T-helper 9 cell (primary cell): ENCODE results near the gene C17orf58.
"Not testable (repeated sequence)": the region's sequence is repeated elsewhere in the genome, so short reads cannot be mapped to it uniquely, and the experiment has no call there.

Experiments
- DNase-seq: peaks from one replicate; pipeline ENCODE4 v3.0.0-alpha.2; 2020

The C17orf58 gene

GRCh38 chr17:67999291-67999911 lies 3.1 kb upstream of the C17orf58 start:
- no peak for DNase-seq

- no peak for DNase-seq
Observed at GRCh38 chr17:67998466-67998865, 2.2 kb upstream of the C17orf58 start.

- DNase-seq, result no peak
Observed at GRCh38 chr17:67995570-67996263, 552 bp downstream of the C17orf58 start.

DNA sequence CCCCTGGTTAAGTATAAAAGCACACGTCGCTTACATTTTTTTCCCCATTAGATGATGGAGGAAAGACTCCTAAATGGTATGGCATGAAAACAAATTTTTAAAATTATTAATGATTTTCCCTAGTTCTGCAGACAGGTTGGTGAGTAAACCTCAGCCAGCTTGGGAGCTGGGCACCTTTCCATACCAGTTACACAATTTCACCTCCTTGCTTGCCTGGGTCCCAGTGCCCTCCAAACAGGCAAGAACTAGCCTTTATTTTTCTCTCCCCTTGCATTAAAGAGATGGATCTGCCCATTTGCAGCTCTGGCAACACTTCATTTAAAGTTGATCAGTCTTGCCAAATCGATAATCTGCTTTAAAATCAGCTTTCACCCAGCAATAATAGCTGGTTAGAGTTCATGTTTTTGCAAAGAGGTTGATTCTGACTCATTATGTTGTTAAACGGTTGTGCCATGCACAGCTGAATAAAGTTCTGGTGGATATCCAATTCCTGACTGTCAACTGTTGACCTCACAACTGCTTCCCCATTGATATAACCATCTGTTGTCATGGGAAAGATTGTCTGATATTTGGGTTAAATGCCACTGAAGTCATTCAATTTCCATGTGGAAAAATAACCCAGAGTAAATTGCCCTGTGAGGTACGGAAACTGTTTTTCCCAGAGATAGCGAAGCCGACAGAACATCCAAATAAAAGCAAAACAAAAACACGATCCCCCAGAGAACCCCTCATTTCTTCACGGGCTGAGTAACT lies 1.3 kb downstream of the C17orf58 start:
- no peak for DNase-seq

DNA sequence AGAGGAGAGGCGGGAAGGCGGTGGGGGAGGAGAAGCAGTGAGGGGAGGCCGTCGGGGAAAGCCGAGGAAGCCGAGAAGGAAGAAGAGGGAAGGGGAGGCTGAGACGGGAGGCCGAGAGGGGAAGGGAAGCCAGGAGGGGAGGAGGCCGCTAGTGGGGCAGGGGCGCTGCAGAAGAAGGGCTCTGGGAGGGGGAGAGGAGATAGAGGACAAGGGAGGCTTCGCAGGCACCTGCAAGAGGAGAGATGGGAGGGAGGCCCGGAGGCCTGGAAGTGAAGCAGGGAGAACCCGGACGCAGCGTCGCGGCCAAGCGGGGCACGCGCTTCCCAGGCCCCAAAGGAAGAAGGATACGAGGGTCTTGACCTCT lies 2.3 kb downstream of the C17orf58 start:
- DNase-seq, result no peak

- peak; percentile 57 for DNase-seq
Observed at GRCh38 chr17:67993153-67993997, 2.9 kb downstream of the C17orf58 start.

- DNase-seq, result no peak
Observed at GRCh38 chr17:67992548-67993152, 3.6 kb downstream of the C17orf58 start.

GRCh38 chr17:67990909-67991308 lies 5.4 kb downstream of the C17orf58 start:
- DNase-seq, result no peak

- DNase-seq, result no peak
Observed at GRCh38 chr17:67983383-67983688, 12.9 kb downstream of the C17orf58 start.

- no peak for DNase-seq
Observed at GRCh38 chr17:67982686-67983382, 13.4 kb downstream of the C17orf58 start.

DNA sequence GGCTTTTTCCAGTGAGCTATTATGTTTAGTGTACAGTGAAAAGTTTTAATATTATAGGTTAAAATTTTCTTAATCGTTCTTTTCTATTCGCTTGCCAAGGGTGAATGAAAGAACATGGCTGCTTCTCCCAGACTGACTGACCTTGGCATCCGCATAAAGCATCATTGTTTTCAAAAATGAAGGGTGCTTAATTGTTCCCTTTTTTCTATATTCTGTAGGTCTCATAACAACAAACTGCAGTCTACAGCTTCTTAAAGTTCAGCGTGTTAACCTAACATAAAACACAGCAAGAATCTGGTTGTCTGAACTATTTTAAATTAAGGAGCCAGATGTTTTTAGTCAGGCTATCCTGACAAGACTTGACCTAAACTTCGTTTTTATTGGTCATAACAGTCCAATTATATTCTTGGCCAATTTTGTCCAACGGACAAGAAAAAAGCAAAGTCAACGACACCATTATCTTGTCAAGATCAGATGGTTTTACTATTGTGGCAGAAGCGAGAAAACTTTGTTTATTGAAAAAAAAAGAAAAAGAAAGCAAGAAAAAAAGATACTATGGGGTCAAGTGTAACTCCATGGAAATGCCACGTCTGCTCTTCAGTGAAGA lies 14.1 kb downstream of the C17orf58 start:
- DNase-seq, result no peak

GRCh38 chr17:67980883-67981282 lies 15.4 kb downstream of the C17orf58 start:
- not testable (repeated sequence) for DNase-seq

GRCh38 chr17:67980456-67980855 lies 15.8 kb downstream of the C17orf58 start:
- no peak for DNase-seq

DNA sequence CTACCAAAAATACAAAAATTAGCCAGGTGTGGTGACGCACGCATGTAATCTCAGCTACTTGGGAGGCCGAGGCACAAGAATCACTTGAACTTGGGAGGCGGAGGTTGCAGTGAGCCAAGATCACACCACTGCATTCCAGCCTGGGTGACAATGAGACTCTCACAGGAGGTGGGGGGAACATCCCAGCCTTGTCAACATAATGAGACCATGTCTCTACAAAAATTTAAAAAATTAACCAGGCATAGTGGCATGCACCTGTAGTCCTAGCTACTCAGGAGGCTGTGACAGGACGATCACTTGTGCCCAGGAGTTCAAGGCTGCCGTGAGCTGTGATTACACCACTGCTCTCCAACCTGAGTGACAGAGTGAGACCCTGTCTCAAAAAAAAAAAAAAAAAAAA lies 20.0 kb downstream of the C17orf58 start:
- DNase-seq, result not testable (repeated sequence)

- DNase-seq, result no peak
Observed at GRCh38 chr17:67974598-67975066, 21.6 kb downstream of the C17orf58 start.

DNA sequence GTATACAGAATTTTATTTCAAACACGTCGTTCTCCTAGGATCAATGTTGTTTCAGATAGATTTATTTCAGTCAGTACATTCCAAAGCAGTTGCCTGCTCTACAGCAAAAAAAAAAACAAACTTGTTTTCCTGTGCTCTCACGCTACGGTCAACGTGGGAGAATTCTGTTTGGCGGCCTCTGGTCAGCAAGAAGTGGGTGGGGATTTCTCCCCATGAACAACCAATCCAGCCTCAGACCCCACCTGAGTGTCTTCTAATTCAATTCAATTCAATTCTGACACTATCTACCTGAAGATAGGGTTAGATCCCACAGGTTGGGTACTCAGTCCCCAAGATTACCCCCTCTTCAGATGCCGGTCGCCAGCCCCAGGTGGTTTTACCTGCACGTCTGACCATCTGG lies 22.1 kb downstream of the C17orf58 start:
- DNase-seq, result no peak

GRCh38 chr17:67970783-67971182 lies 25.5 kb downstream of the C17orf58 start:
- no peak for DNase-seq

- peak; percentile 63 for DNase-seq
Observed at GRCh38 chr17:67963145-67963572, 33.1 kb downstream of the C17orf58 start.

DNA sequence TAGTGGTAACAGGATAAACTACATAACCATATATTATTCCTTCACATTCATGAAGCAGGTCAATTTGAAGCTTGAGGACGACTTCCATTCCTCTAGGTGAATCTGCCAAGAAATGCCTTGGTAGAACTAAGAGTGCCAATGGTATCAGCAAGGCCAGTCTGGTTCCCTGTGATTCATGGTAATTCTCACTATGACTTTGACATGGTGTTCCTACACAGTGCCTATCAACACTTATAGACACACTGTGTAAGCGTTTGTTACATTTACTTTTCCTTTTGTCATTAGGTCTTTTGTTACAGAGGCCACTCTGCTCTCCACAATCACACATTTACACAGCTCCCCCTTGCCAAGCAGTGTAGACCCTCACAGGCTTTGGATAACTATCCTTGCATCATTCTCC lies 34.1 kb downstream of the C17orf58 start:
- DNase-seq, result not testable (repeated sequence)

- DNase-seq, result not testable (repeated sequence)
Observed at GRCh38 chr17:67960276-67960675, 36.0 kb downstream of the C17orf58 start.

GRCh38 chr17:67959510-67959909 lies 36.8 kb downstream of the C17orf58 start:
- DNase-seq, result no peak
